ENCODE data around the gene CFAP70.
"Not testable (repeated sequence)": the region's sequence is repeated elsewhere in the genome, so short reads cannot be mapped to it uniquely, and the experiment has no call there.

The CFAP70 gene

DNA sequence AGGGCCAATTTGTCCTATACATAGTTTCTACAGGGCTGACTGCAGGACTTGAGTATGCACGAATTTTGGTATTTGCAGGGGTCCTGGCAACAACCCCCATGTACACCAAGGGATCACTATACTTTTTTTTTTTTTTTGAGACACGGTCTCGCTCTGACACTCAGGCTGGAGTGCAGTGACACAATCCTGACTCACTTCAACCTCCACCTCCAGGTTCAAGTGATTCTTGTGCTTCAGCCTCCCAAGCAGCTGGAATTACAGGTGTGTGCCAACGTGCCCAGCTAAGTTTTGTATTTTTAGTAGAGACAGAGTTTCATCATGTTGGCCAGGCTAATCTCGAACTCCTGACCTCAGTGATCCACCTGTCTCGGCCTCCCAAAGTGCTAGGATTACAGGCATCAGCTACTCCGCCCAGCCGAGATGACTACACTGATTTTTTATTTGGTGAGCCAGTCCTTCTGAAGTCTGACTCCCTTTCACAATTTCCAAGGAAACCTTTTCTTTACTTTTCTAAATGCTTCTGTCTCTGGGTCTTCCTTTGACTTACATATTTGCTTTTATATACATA lies 19.8 kb downstream of the CFAP70 start:
- no peak for DNase-seq

DNA sequence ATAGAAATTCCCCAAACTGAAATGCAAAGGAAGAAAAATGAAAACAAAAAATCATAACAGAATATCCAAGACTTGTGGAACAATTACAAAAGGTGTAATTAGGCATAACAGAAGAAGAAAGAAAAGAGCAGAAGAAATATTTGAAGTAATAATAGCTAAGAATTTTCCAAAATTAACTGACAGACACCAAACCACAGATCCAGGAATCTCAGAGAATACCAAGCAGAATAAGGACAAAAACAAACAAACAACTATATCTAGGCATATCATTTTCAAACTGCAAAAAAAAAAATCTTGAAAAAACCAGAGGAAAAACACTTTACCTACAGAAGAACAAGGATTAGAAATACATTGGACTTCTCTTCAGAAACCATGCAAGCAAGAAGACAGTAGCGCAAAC lies 25.5 kb downstream of the CFAP70 start:
- DNase-seq: no peak

DNA sequence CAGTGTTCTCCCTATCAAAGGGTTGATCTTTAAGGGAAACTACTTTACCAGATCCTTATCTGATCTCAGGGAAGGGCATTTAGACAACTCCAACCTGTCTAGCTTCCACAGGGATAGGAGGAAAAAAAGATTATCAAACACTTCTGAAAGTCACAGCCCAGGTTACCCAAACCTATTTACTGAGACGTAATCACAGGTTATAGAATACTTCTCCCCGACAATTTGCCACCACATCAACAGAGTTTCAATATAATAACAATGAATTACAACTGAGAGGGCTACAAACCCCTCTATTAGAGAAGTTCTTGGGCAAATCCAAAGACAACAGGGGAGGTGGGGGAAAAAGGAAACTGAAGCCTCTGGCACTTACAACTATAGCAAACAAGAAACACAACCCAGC lies 26.3 kb downstream of the CFAP70 start:
- DNase-seq: no peak

DNA sequence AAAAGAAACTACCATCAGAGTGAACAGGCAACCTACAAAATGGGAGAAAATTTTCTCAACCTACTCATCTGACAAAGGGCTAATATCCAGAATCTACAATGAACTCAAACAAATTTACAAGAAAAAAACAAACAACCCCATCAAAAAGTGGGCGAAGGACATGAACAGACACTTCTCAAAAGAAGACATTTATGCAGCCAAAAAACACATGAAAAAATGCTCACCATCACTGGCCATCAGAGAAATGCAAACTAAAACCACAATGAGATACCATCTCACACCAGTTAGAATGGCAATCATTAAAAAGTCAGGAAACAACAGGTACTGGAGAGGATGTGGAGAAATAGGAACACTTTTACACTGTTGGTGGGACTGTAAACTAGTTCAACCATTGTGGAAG lies 30.1 kb downstream of the CFAP70 start:
- DNase-seq: not testable (repeated sequence)

DNA sequence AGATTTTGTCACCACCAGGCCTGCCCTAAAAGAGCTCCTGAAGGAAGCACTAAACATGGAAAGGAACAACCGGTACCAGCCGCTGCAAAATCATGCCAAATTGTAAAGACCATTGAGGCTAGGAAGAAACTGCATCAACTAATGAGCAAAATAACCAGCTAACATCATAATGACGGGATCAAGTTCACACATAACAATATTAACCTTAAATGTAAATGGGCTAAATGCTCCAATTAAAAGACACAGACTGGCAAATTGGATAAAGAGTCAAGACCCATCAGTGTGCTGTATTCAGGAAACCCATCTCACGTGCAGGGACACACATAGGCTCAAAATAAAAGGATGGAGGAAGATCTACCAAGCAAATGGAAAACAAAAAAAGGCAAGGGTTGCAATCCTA lies 33.4 kb downstream of the CFAP70 start:
- not testable (repeated sequence) for DNase-seq

DNA sequence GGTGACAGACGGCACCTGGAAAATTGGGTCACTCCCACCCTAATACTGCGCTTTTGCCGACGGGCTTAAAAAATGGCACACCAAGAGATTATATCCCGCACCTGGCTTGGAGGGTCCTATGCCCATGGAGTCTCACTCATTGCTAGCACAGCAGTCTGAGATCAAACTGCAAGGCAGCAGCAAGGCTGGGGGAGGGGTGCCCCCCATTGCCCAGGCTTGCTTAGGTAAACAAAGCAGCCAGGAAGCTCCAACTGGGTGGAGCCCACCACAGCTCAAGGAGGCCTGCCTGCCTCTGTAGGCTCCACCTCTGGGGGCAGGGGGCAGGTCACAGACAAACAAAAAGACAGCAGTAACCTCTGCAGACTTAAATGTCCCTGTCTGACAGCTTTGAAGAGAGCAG lies 35.1 kb downstream of the CFAP70 start:
- DNase-seq: not testable (repeated sequence)

DNA sequence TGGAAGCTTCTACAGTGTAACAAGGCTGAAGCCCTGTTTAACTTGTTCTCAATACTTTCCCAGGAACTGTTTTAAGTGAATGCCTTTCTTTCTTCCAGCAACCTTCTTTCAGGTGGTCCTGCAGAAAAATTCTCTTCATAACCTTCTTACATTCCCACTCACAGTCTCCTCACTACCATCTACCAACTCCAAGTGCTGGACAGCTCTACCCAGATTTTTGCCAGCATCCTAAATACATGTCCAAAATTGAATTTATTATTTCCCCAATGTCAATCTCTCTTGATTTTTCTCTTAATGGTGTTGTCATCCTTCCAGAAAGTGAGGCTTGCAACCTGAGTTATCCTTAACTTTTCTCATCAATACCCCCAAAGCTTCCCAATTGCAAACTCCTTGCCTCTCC lies 48.2 kb downstream of the CFAP70 start:
- no peak for DNase-seq

DNA sequence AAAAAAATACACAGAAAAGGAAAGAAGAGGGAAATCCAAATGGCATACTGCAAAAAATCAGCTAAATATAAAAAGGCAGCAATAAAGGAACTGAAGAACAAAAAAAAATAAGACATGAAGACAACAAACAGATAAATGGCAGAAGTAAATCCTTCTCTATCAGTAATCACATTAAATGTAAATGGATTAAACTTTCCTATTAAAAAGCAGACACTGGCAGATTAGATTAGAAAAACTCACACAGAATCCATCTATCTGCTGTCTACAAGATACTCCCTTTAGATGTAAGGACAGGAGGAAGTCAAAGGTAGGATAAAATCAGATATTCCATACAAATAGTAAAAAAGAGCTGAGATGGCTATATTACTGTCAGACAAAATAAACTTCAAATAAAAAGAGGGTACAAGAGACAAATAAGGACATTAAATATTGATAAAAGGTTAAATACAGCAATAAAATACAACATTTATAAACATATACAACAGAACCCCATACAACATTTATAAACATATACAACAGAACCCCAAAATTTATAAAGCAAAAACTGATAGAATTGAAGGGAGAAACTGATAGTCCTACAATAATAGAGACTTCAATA lies 51.4 kb downstream of the CFAP70 start:
- DNase-seq: no peak

DNA sequence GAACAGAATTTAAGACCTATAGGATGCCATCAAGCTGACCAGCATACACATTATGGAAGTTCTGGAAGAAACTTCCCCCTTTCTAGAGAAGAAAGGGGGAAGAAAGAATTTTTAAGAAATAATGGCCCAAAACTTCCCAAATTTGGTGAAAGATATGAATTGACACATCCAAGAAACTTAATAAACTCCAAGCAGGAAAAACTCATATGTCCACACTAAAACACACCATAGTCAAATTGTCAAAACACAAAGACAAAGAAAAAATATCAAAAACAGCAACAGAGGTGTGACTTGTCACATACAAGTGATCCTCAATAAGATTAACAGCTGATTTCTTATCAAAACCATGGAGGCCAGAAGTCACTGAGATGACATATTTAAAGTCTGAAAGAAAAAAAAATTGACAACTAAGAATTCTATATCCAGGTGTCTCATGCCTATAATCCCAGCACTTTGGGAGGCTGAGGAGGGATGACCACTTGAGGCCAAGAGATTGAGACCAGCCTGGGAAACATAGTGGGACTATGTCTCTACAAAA lies 52.4 kb downstream of the CFAP70 start:
- no peak for DNase-seq

DNA sequence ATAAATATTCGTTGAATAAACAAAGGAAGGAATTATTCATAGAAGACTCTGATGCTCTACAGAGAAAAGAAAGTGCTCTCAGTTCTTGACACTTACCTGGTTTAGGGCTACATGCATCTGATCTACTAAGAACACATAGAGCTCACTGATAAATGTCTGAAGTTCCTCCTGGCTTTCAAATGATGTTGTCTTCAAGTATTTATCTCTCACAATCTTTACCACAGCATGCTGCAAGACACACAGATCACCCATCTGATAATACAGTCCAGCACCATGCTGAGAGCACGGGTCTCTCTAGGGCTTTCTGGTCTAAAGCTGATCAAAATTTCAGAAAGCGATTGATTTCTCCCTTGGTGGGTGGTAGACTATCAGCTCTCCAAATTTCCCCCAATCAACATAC lies 61.7 kb downstream of the CFAP70 start:
- no peak for DNase-seq

DNA sequence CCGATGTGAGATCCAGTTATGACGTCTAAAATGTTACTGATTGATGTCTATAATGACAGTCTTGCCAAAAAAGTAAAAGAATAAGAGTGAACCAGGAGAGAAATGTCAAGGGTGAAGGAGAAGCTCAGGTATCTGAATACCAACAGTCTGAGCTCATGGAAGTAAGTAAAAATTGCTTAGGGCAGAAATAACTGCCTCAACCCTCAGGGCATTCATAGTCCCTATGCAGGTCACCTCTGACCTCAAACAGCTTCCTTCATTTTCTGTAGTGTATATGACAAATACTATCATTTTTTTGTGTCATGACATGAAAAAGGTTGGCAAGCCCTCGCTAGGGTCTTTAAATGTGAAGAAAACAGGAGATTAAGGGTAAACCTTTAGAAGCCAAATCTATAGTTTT lies 65.2 kb downstream of the CFAP70 start:
- DNase-seq: no peak

DNA sequence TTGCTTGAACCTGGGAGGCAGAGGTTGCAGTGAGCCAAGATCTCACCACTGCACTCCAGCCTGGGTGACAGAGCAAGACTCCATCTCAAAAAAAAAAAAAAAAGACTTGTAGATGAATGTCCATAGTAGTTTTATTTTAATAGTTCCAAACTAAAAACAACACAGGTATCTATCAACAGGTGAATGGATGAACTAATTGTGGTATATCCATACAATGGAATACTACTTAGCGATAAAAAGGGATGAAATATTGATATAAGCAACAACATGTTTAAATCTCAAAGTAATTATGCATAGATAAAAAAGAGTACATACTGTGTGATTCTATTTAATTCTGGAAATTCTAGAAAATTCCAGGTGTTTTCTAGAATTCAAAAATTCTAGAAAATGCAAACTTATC lies 68.7 kb downstream of the CFAP70 start:
- no peak for DNase-seq

DNA sequence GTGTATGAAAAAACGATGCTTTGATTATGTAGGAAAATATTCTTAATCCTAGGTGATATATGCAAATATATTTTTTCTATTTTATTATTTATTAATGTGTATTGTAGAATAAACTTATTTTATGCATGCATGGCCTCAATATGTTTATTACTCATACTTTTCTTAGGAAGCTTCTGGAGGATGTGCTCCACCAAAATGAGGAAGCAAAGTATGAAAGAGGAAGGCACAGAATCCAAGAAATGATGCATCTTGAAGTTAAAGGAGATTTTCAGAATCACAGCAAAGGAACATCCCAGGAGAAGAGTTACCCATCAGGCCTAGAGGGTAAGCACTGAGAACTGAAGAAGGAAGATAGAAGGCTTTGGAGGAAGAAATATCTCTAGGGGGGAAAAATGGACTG lies 71.2 kb downstream of the CFAP70 start:
- DNase-seq: no peak

DNA sequence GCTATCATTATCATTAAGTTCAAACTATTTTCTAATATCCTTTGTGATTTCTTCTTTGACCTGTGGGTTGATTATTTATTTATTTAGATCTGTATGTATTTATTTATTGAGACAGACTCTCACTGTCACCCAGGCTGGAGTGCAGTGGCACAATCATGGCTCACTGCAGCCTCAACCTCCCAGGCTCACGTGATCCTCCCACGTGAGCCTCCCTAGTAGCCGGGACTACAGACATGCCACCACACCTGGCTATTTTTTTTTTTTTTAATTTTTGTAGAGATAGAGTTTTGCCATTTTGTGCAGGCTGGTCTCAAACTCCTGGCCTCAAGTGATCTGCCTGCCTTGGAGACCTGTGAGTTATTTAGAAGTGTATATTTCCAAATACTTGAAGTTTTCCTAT lies 77.6 kb downstream of the CFAP70 start:
- DNase-seq: no peak

DNA sequence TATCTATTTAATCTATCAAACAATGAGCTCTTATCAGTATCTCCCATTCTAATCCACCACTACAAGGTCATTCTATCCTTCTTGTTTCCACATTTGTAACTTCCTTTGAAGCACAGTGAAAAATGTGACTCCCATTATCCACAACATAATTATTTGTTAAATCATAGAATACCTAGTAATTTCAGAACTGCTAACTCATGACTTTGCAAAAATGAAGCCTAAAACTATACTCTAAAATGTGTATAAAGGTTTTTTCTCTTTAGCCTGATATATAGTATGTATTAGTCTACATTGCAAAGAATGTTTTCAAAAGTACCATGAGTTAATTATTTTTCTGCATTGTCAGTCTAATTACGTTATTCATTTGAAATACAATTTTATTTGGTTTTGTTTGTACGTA lies 94.2 kb downstream of the CFAP70 start:
- no peak for DNase-seq

DNA sequence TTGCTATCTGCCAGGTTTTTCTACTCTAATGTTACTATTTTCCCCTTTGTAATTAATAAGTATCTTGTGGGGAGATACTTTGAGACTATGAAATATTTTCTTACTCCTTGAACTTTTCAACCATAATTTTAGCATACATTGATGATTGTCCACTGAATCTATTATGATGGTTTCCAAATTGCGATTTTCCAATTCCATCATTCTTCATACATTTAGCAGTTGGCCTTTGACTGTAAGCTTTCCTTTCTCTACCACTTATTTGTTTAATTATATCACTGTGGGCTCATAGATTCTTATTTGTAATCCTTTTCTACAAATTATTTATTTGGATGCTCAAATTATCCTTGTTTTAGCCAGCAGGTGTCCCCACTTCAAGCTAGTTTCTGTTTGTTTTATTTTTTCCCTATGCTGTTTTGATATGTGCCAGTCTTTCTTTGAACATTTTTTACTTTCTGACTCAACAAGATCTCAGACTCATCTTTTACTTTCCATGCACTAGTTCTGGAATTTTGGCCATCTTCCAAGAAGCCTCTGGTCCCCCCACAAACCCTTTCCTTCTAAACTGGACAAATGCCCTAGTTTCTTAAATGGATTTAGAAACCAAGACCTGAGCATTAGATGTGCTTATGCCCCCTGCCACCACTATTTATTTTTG lies 94.8 kb downstream of the CFAP70 start:
- DNase-seq: no peak

DNA sequence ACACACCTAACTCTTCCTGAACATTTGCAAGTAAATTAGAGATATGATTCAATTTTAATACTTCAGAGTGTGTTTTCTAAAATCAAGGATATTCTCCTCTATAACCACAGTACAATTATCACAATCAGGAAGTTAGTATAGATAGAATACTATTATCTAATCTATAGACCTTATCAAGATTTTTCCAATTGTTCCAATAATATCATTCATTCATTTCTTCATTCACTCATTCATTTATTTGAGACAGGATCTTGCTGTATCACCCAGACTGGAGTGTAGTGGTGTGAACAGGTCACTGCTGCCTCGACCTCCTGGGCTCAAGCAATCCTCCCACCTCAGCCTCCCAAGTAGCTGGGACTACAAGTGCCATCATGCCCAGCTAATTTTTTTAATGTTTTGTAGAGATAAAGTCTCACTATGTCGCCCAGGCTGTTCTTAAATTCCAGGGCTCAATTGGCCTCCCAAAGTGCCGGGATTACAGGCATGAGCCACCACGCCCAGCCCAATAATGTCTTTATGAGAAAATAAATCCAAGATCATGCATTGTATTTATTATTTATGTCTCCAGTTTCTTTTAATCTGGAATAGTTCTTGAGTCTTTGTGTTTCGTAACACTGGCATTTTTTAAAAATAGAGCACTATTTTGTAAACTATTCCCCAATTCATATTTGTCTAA lies 95.6 kb downstream of the CFAP70 start:
- no peak for DNase-seq

DNA sequence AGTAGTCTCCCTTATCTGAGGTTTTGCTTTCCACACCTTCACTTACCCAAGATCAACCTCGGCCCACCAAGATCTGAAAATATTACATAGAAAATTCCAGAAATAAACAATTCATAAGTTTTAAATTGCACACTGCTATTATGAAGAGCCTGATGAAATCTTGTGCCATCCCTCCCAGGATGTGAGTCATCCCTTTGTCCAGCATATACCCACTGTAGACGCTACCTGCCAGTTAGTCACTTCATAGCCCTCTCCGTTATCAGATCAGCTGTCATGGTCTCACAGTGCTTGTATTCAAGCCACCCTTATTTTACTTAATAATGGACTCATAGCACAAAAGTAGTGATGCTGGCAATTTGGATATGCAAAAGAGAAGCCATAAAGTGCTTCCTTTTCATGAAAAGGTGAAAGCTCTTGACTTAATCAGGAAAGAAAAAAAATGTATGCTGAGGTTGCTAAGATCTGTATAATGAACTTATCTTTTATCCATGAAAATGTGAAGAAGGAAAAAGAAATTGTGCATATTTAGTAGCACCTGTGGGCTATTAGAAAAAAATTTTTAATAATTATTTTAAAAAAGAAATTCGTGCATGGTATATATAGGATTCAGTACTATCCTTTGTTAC lies 96.4 kb downstream of the CFAP70 start:
- DNase-seq: no peak

DNA sequence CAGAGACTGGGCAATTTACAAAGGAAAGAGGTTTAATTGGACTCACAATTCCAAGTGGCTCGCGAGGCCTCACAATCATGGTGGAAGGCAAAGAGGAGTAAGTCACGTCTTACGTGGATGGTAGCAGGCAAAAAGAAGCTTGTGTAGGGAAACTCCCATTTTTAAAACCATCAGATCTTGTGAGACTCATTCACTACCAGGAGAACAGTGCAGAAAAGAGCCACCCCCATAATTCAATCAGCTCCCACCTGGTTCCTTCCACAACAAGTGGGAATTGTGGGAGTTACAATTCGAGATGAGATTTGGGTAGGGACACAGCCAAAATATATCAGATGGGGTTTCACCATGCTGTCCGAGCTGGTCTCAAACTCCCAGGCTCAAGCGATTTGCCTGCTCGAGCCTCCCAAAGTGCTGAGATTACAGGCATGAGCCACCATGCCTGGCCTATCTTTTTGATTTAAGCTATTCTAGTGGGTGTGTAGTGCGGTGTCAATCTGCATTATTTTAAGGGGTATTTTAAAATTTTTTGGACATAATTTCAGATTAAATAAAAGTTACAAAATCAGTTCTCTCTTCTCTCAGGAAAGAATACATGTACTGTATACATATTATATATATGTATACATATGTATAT lies 97.2 kb downstream of the CFAP70 start:
- no peak for DNase-seq

DNA sequence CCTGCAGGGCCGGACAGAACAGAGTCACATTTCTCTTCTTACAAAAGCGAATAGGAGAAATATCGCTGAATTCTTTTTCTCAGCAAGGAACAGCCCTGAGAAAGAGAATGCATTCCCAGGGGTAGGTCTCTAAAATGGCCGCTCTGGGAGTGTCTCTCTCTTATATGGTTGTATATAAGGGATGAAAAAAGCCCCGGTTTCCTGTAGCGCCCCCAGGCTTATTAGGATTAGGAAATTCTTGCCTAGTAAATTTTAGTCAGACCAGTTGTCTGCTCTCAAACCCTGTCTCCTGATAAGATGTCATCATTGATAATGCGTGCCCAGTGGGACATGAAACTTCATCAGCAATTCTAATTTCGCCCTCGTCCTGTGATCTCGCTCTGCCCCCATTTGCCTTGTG lies 100.1 kb downstream of the CFAP70 start:
- DNase-seq: not testable (repeated sequence)

DNA sequence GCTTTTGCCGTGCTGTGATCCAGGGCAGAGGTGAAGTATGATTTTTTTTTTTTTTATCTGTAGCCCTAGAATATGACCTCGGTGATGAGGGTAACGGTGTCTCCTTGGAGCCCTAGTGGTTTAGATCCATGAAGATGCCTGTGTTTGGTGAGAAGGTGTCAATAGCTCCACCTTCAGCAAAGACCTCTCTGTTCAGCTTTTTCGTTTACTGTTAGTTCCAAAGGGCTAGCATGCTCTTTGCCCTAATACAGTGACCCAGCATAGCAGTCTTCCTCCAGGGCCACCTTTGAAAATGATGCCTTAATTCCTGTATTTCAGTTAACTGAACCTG lies 105.5 kb downstream of the CFAP70 start:
- no peak for DNase-seq

DNA sequence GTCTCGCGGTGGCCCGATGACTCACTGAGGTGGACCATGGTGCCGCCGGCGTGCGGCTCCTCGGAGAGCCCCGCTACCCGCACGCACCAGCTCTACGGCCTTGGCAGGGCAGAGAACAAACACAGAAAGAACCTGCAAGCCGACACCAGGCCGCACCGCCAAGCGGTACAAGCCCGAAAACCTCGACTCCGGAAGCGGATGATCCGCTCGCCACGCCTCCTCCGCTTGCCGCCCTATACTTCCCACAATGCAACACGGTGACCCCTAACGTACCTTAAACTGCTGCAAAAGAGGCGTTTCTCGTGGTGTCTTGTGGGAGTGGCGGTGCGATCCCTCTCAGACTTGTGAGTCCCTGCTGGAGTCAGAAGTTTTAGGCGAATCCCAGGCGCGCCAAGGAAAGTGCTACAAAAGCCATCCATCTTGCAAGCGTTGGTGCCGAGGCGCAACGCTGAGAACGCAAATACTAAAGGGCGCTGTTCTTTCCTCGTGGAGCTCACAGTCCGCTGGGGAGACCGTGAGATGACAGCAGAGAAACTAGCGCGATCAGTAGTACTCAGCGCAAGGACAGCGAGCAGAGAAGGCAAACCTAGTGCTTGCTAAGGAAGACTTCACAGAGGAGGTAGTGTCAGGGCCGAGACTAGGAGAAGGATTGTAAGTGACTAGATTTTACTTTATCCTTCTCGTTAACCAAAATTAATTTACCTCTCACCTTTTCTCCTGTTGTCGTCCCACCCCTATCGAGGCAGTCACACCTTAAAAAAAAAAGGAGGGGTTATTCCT lies 106.0 kb downstream of the CFAP70 start, which contains the start of gene MRPS16:
Gene MRPS16, minus strand, starts transcription at position 200 of the 780 bp plus-strand sequence. Its CDS starts 162 bp downstream, at position 38.
- peak; percentile 63 to 89 (median 78) for DNase-seq

All from activated naive CD4-positive, alpha-beta T cell (primary cell).